ENCODE measurements around the gene GRIK3. TPM values are rescaled to one million over a fixed set of nuclear protein-coding genes. Genes with fewer than 3 reads are reported as not detected.

GRIK3 gene
- total and polyA plus RNA-seq, 2 of the 8 experiments (the other 6 are each of a cell fraction or from before 2014, with no cell fraction given) = 2.1 to 3.4 TPM

DNA sequence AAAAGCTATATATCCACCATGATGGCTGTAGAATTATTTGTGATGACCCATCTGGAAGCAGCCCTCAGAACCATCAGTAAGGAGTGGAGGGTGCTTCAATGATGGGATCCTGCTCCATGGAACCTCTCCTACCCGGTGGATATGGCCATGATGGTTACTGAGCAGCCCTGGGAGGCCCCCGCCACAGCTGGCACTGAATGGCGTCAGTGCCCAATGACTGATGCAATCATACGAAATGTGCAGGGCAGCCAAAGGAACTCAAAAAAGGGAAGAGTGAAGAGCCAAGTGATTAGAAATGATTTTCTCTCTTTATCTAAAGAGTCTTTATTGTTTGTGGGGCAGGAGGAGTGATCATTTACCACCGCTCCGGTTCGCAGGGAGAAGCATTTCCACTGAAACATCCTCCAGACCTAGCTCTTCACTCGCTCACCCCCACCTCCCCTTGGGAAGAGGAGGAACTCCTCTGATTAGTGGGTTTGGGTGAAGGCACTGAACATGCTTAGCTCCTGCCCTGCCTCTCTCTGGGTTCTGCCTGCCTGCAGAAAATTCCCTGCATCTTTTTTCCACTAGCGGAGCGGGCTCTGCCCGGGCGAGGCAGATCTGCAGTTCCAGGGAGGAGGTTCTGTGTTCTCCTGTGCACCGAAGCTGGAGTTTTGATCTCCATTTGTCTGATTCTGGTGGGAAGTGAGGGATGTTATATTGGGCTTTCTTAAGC, 260.3 kb downstream of the GRIK3 start (continued):
- TF ChIP-seq, protein P1, sequence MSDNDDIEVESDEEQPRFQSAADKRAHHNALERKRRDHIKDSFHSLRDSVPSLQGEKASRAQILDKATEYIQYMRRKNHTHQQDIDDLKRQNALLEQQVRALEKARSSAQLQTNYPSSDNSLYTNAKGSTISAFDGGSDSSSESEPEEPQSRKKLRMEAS (IDR thresholded peaks at IDR 0.05) = no peak
- no peak for TF ChIP-seq FOSL1 (IDR thresholded peaks at IDR 0.05; ENCODE audit: insufficient read depth, low read depth, low read length)
- TF ChIP-seq HDAC6 (IDR thresholded peaks at IDR 0.05; ENCODE audit: low read depth, low read length) = no peak
